LNCaP clone FGC (cell line): ENCODE measurements around the gene PLAAT2.

Experiments used
- DNase-seq: peaks from one replicate; pipeline ENCODE4 v3.0.0-alpha.2; 2011; ENCODE audit warnings: low read depth
- H3K4me3 ChIP-seq: 2 replicates; pipeline ENCODE4 v1.5.1; 2011; ENCODE audit warnings: mild to moderate bottlenecking, low read depth, low read length, control low read depth
- TF ChIP-seq, protein P1 (sequence below): IDR thresholded peaks from 2 replicates; pipeline ENCODE4 v1.5.1; 2012; ENCODE audit warnings: mild to moderate bottlenecking; ENCODE audit not compliant: control insufficient read depth, insufficient read depth; ENCODE audit errors: extremely low read depth

PLAAT2 gene

DNA sequence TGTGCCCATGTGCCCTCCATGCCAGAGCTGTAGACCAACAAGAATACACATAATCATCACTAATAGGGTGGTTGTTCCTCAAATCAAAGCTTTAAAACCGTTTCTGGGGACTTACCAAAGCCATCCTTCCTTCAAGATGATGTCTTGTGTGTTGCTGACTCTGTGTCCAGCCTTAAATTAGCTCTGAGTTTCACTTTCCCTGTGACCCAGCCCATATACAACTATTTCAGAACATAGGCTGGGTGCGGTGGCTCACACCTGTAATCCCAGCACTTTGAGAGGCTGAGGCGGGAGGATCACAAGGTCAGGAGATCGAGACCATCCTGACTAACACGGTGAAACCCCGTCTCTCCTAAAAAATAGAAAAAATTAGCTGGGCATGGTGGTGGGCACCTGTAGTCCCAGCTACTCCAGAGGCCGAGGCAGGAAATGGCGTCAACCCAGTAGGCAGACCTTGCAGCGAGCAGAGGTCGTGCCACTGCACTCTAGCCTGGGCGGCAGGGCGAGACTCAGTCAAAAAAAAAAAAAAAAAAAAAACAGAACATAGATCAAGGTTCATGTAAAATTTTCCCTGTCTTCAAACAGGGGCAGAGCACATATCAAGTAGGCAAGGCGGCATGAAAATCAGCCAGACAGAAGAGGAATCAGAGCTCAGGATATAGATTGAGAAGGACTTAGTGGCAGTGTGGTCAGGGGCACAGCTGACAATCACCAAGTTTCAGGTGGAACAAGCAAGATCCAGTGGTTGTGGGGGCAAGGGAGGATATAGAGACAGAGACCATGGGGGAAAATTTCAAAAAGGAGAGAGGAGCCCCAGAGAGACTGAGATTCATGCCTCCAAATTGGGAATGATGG, at the start of gene PLAAT2:
TSS of gene PLAAT2 (minus strand) at position 179 of the 855 bp plus-strand sequence. CDS start at position 124, 55 bp downstream.
- no peak within 1 kb of the TSS for H3K4me3 ChIP-seq
- DNase-seq, result no peak
- TF ChIP-seq, protein P1, sequence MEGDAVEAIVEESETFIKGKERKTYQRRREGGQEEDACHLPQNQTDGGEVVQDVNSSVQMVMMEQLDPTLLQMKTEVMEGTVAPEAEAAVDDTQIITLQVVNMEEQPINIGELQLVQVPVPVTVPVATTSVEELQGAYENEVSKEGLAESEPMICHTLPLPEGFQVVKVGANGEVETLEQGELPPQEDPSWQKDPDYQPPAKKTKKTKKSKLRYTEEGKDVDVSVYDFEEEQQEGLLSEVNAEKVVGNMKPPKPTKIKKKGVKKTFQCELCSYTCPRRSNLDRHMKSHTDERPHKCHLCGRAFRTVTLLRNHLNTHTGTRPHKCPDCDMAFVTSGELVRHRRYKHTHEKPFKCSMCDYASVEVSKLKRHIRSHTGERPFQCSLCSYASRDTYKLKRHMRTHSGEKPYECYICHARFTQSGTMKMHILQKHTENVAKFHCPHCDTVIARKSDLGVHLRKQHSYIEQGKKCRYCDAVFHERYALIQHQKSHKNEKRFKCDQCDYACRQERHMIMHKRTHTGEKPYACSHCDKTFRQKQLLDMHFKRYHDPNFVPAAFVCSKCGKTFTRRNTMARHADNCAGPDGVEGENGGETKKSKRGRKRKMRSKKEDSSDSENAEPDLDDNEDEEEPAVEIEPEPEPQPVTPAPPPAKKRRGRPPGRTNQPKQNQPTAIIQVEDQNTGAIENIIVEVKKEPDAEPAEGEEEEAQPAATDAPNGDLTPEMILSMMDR, result no peak

DNA sequence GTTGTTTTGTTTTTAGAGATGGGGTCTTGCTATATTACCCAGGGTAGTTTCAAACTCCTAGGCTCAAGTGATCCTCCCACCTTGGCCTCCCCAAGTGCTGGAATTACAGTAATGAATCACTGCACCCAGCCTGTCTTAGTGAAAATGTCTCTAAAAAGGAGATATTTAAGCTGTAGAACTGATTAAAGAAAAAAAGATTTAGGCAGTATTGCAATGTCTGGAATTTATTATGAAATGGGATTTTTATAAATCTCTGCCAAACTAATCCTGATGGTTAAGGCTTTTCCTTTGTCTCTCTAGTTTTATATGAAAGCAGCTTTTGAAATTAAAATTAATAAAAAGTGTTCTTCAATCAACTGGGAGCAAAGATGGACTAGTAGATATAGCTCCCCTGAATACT, 49.0 kb upstream of the PLAAT2 start:
- DNase-seq, result no peak
- TF ChIP-seq, protein P1, result no peak
- no peak overlapping the region for H3K4me3 ChIP-seq

DNA sequence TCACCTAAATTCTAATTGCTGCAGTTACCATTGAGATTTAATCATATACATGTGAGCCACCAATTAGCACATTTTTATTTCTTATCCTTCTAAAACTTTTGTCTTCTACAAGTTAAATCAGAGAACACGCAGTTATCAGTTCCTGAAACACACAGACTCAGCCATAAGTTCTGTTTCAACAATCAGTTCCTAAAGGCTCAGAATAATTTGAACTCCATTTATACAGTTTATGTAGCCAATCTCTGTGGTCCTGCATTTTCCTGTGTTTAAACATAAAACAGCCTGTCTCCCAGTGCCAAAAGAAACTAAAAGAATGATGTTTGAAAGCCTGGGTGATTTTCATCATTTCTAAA, 48.2 kb upstream of the PLAAT2 start:
- no peak overlapping the region for H3K4me3 ChIP-seq
- TF ChIP-seq, protein P1, result no peak
- DNase-seq, result no peak

DNA sequence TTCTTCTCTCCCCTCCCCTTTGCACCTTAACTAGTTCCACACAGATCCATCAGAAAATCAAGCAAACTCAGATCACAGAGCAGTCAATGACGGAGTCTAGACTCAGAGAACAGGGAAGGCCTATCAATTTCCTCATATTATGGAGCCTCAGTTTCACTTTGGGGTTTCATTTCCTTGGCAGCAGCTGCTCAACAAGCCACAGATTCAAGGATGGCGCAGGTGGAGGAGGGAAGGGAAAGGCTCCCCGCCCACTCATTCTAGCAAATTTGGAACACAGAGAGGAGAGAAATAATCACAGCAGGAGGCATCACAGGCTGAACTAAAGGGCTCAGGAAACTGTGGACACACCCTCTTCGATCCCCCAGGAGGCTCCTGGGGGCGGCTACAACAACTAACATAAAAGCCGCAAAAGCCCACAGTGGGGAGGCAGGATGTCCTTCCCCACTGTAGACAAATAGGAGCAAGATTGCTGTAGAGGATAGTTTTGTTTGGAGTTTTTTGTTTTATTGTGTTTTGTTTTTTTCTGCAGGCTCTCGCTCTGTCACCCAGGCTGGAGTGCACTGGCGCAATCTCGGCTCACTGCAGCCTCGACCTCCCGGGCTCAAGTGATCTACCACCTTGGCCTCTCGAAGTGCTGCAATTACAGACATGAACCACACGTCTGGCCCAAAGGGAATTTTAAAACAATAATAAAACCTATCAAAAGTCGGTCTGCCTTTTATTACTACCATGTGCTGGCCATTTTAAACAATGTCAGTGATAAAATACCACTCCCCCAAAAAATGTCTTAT, 47.6 kb upstream of the PLAAT2 start:
- TF ChIP-seq, protein P1, result no peak
- no peak overlapping the region for H3K4me3 ChIP-seq
- no peak for DNase-seq

DNA sequence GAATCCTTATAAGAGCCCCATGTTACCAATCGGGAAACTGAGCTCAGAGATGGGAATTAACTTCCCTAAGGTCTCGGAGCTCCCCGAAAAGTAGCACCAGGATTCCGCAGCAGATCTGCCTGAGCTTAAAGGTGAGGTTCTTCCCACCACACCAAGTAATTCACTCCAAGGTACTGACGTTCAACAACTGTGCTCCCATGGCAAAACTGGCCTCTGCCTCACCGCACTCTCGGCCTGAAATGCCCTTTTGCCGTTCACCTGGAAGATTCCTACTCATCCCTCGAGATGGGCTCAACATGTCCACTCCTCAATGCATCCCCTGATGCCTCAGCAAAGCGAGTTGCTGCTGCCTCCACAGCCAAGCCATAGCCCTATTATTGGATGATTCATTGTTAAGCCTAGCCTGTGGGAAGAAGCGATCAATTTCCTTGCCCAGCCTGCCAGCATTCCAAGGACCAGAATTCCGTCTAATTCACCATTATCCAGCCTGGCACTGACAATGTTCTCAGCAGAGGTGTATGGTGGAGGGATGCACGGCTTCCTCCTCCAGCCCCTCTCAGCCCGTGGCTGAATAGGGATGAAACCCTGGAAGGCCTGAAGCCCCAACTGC, 46.9 kb upstream of the PLAAT2 start:
- TF ChIP-seq, protein P1, result no peak
- no peak for DNase-seq
- no peak overlapping the region for H3K4me3 ChIP-seq

DNA sequence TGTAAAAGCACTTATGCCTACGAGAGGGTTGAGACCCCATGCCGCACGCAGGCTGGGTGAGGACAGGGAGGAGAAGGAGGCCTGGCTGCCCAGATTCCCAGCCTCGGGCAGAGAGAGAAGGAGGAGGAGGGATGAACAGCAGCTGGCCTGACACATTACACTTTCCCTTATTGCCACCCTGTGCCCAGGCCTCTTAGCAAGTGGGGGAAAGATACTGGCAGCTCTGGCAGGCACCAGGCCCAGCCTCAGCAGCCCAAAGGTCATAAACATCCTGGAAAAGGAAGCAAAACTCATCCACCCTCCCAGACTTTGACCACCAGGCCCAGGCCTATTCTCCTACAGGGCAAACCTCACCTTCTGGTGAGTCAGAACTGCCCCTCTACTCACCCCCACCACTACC, 46.4 kb upstream of the PLAAT2 start:
- DNase-seq, result no peak
- no peak overlapping the region for H3K4me3 ChIP-seq
- TF ChIP-seq, protein P1, result no peak
